Testis (tissue), 2 donors: ENCODE results near the gene NANOS2.

Experiments
- POLR2A ChIP-seq: fragments of 450-650 bp; IDR thresholded peaks from one replicate; pipeline ENCODE4 v1.6.1; 2017; ENCODE audit warnings: antibody characterized with exemption, mild to moderate bottlenecking, moderate library complexity
- TF ChIP-seq, protein P1 (sequence below), 3 experiments: fragments of 450-650 bp in 2 of 3; fragments of 200-600 bp in 1 of 3; sonication (generic) in 1 of 3; IDR thresholded peaks; one replicate each; pipeline ENCODE4 v1.5.1; 2016 to 2019; ENCODE audit warnings: antibody characterized with exemption in 3 of 3, mild to moderate bottlenecking in 2 of 3, moderate library complexity in 1 of 3

DNA sequence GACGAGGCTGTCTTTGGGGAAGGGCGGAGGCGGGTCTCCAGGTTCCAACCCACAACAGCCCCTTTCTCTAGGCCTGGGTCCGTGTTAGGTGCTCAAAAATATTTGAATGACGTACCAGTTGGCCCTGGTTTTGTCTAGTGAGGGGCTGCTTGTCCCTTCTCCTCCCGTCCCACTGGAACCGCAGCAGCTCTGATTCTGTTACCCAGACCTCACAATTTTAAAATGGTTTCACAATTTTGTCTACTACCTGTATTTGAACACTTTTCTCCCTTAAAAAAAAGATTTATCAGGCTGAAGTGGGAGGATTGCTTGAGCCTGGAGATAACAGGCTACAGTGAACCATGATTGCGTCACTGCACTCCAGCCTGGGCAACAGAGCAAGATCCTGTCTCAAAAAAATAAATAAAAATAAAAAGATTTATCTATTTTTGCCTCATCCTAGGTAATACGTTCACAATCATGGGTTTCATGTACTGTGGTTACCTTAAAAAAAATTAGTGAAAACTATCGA, 27.3 kb downstream of the NANOS2 start:
- TF ChIP-seq, protein P1, sequence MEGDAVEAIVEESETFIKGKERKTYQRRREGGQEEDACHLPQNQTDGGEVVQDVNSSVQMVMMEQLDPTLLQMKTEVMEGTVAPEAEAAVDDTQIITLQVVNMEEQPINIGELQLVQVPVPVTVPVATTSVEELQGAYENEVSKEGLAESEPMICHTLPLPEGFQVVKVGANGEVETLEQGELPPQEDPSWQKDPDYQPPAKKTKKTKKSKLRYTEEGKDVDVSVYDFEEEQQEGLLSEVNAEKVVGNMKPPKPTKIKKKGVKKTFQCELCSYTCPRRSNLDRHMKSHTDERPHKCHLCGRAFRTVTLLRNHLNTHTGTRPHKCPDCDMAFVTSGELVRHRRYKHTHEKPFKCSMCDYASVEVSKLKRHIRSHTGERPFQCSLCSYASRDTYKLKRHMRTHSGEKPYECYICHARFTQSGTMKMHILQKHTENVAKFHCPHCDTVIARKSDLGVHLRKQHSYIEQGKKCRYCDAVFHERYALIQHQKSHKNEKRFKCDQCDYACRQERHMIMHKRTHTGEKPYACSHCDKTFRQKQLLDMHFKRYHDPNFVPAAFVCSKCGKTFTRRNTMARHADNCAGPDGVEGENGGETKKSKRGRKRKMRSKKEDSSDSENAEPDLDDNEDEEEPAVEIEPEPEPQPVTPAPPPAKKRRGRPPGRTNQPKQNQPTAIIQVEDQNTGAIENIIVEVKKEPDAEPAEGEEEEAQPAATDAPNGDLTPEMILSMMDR (IDR thresholded peaks at IDR 0.05), result no peak
- no peak for TF ChIP-seq POLR2A
